ENCODE data around the gene NOP14.

DNA sequence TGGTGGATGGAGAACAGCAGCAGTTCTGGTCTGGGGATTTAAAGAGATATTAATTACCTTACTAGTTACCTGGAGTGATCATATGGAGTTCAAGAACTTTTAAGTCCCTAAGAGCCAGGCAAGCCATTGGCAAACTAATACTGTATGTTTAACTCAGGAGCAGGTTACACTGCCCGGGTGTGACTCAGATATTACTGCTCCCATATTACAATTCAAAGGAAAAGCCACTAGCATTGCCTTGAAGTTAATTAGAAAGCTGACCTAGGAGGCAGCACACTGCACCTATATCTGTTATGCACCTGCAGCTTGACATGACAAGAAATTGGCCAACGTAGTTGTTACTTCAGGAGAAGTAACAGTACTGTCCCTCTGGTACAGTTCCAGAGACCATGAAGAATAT, 47.4 kb upstream of the NOP14 start:
- TF ChIP-seq CTCF (IDR thresholded peaks at IDR 0.05; ENCODE audit: insufficient read depth, low read length): no peak
- TF ChIP-seq POLR2AphosphoS5 (IDR thresholded peaks at IDR 0.05; ENCODE audit: low read depth): no peak
